HG03045 (cell line): ENCODE results near the gene MAP4K4.

Experiments
- ATAC-seq: cut with Tn5 transposase; IDR thresholded peaks from one replicate; pipeline ENCODE4 v1.9.1; 2021; ENCODE audit warnings: mild to moderate bottlenecking, moderate library complexity; ENCODE audit not compliant: unreplicated experiment

Gene MAP4K4

GRCh38 chr2:101831351-101831865 lies 133.9 kb downstream of the MAP4K4 start:
- ATAC-seq = peak; percentile 55

DNA sequence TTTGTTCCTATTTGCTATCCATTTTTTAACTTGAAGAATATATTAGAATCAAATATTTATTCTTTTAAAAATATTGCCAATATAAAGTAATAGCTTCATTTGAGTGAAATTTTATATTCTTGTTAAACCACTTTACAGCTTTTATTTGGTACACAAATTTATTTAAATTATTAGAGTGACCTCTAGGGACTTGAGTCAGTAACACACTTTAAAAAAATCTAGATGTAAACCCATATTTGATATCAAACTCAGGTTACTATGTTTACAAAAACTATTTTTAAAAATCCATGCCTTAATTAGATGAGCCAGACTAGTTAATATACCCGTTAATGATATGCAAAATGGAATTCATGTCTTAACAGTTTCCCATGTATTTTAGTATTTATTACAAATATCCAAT lies 134.6 kb downstream of the MAP4K4 start:
- ATAC-seq = no peak

DNA sequence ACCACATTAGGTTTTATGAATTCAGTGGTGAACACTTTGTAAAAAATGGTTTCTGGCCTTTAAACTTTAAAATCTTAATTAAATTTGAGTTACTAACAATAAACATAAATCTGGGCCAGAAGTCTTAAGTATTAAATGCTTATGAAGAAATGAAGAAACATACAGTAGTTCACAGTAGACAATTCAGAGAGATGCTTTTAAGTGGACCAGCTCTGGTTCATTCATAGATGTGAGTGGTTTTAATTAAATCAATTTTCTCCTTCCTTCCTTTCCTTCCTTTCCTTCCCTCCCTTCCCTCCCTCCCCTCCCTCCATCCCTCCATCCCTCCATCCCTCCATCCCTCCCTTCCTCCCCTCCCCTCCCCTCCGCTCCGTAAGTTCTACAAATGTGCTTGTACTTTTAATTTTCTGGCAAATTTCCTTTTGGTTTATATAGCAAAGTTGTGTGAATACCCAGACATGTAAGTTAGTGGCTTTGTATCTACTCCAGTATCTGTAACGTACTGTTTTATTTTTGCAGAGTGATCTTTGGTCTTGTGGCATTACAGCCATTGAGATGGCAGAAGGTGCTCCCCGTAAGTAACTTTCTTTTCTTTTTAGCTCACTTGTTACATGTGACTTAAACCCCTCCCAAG lies 136.5 kb downstream of the MAP4K4 start:
- no peak for ATAC-seq

DNA sequence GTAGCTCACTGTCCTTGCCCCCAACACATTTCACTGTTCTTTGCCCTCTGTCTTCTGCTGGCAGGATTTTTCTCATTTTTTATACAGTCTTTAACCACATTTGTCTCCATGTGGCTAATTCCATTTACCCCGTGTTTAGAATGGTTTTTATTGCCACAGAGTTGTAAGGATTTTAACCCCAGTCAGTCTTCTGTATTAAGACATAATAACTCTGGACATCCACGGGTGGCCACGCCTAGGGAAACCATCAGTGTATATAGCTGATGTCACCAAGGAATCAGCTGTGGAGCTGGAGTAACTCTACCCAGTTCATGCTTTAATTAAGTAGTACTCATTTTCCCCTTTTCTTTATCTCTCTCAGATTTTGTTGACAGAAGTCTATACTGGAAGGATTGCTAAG lies 139.8 kb downstream of the MAP4K4 start:
- ATAC-seq = no peak

DNA sequence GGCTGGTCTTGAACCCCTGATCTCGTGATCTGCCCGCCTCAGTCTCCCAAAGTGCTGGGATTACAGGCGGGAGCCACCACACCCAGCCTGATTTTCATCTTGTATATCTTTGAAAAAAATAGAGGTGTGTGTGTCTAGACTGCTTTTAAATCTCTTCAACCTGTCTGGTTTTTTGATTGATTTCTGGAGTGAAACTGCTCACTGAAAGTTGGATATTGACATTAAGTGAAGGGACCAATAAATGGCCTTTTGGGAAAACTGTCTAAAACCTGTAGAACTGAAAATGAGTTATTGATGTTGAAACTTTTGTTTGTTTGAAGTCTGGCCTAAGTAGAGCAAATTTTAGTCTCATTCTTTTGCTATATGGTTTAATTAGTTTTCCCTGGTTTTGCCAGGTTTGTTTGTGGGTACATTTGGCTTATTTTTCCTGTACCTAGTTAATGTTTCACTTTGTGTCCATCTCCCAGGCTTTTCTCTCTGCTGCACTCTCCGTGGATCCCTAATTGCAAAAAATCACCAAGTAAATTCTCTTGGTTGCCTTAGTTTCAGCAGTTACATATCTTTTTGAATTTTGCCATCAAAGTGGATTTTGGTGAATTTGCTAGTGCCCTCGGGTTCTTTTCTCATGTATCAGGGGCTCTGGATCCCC lies 144.3 kb downstream of the MAP4K4 start:
- ATAC-seq = no peak

- ATAC-seq = no peak
Measured at GRCh38 chr2:101842471-101842870, 145.0 kb downstream of the MAP4K4 start.

DNA sequence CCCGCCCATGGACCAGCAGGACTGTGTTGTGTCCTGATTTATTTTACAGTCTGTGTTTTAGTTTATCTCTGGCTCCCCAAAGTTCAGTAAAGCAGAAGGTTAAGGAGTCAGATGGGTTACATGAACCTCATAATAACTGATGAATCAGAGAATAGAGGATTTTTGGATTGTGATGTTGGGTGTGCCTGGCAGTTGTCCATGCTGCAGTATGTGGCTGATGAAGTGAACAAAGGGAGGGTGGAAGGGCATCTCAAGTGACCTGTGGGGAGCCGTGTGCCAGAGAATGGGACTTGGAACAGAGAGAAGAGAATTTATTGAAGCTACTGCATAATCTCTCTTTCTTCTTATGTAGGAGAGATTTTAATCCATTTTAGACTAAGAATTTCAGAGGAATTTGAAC lies 145.5 kb downstream of the MAP4K4 start:
- no peak for ATAC-seq

DNA sequence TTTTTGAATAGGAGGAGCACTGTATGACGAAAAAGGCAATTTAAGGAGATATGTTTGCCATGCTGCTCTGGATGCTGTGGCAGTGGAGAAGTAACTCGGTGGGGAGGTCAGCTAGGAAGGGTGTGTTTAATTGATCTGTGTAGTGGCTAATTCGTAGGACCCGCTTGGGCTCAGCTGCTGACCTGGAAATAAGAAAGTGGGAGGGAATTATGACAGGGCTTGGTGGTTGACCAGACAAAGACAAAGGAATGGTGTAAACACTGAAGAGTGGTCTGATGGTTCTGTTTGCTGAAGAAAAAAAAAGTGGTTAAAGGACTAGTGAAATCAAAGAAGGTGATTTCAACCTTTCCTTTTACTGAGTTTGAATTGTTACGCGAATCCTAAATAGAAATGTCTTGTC lies 146.0 kb downstream of the MAP4K4 start:
- ATAC-seq = no peak

GRCh38 chr2:101844055-101844635 lies 146.6 kb downstream of the MAP4K4 start:
- ATAC-seq = no peak

- ATAC-seq = no peak
Measured at GRCh38 chr2:101846973-101847372, 149.5 kb downstream of the MAP4K4 start.

GRCh38 chr2:101847661-101848339 lies 150.3 kb downstream of the MAP4K4 start:
- no peak for ATAC-seq

DNA sequence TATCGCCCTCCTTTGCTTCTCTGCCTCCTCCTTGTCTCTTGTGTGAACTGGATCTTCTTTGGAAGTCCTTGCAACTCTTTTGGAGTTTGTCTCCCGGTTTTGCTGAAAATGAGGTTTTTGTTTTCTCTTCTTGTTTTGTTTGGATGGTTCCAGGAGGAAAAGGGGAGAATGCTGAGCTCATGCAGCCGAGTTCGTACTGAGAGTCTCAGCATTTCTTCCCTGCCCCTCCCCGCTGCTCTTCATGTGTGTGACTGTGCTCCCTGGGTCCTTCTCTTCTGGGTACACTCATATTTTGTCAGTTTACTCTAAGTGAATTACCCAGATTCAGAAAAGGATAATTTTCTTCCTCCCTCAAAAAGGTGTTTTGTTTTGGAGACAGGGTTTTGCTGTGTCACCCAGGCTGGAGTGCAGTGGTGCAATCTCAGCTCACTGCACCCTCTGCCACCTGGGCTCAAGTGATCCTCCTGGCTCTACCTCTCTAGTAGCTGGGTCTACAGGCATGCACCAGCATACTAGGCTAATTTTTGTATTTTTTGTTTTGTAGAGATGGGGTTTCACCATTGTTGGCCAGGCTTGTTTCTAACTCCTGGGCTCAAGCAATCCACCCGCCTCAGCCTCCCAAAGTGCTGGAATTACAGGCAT lies 151.4 kb downstream of the MAP4K4 start:
- no peak for ATAC-seq

- ATAC-seq = no peak
Measured at GRCh38 chr2:101850450-101850849, 152.9 kb downstream of the MAP4K4 start.

DNA sequence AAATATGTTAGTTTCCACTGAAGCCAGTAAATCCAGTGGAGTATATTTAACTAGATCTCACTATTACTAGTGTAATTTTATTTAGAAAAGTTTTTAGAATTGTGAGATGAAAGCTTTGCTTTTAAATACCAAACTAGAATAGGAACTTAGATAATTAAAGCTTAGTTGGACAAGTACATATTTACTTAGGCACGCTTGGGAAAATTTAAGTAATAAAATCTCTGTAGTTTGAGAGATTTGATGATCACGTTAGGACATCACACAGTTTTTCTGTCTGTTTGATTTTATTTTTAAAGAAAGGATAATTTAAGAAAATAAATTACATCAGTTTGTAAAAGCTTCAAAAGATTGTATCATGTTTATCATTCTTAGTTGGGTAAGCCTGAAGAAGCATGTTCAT lies 153.5 kb downstream of the MAP4K4 start:
- ATAC-seq = no peak

DNA sequence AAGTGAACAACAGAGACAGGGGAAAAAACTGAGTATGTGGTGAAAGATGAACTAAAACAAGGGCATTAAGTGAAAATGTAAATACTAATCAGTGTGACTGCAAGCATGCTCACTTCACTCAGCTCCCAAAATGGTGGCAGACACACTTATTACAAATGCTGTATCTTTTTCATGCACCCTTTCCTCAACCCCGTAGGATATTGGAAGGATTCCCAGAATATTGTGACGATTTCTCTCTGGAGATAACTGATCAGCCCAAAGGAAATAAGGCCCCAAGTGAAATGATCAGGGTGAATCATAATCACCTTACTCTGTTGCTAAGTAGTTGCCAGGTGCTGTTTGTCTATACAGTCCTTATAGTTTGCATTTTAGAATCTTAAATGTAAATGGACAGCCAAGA lies 155.3 kb downstream of the MAP4K4 start:
- no peak for ATAC-seq

DNA sequence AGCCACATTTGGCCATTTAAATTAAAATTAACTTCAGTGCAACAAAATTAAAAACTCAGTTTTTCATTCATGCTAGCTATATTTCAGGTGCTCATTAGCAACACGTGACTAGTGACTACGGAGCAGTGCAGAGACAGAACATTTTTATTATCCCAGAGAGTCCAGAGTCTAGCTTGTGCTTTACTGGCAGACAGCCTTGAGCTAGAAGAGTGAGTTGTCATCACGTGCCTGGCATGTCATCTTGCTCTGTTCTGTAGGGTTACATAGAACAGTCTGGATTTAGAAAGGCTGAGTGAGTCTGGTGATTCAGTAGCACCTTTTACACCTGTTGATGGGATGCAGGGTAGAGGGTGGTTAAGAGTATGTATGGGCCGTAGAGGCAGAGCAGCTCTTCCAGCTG lies 157.4 kb downstream of the MAP4K4 start:
- ATAC-seq = no peak

DNA sequence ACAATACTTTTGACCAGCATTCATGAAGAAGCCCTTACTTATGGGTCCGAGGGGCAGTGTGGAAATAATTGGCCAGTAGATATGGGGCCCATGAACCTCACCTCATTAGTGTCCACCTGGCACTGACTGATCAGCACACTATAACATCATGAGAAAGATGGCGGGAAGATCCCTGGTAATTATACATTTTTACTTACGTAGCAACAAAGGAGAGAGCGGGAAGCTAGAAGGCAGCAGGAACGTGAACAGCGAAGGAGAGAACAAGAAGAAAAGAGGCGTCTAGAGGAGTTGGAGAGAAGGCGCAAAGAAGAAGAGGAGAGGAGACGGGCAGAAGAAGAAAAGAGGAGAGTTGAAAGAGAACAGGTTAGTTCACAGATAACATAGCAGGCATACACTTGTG lies 158.3 kb downstream of the MAP4K4 start:
- ATAC-seq = no peak

- no peak for ATAC-seq
Measured at GRCh38 chr2:101858246-101858645, 160.7 kb downstream of the MAP4K4 start.

- ATAC-seq = no peak
Measured at GRCh38 chr2:101858910-101859309, 161.4 kb downstream of the MAP4K4 start.

- ATAC-seq = no peak
Measured at GRCh38 chr2:101859604-101860003, 162.1 kb downstream of the MAP4K4 start.

GRCh38 chr2:101860157-101860556 lies 162.7 kb downstream of the MAP4K4 start:
- no peak for ATAC-seq
